ENCODE data around the gene COLQ.

COLQ gene

DNA sequence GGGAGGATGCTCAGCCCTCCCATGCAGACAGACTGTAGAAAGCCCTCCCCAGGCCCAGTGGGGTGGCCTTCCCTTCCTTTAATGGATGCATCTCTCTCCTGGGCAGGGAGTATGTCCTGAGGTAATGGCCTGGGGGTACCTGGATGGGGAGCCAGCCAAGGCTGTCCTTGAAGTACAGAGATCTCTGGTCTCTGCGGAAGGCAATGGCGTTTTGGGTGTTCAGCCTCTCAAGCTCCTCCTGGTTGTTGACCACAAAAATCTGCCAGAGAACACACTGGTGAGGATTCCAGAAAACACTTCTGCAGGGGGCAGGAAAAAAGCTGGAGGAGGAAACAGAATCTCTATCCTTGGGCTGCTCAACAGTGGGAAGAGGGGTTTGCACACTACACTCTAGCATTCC, 65.2 kb downstream of the COLQ start:
- Histone ChIP-seq H3K27ac (ENCODE audit: low read depth, low read length, severe bottlenecking) (no peak overlapping the region), H3K4me1 (ENCODE audit: control insufficient read depth, insufficient read depth, low read length, poor library complexity, severe bottlenecking) (no peaks in the 10 kb centered on the region)
- 86% methylated on average over 2 of the region's 2 CpGs; no CpG with 5 or more reads in 1 of the 2 experiments for WGBS, 2 experiments (ENCODE audit: insufficient coverage in 2 of 2)

DNA sequence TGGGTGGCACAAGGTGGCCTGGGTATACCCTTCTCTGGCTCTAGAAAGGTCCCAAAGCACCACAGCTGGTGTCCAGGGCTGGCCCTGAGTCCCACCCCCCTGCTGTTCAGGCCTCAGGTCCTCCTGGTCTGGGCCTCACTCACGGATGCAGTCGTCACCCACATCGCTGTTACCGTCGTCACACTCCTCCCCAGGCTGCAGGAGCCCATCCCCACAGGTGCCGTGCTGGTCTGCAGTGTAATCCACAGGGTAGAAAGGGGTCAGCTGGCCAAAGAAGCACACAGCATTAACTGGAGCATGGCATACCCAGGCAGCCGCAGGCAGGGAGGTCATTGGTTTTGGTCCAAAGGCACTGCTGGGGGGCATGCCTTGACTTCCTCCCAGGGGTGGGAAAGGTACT, 65.8 kb downstream of the COLQ start:
- H3K4me1 ChIP-seq (ENCODE audit: control insufficient read depth, insufficient read depth, low read length, poor library complexity, severe bottlenecking): no peaks in the 10 kb centered on the region
- no peak overlapping the region for H3K27ac ChIP-seq (ENCODE audit: low read depth, low read length, severe bottlenecking)
- 91 to 96% methylated on average over 7 of the region's 7 CpGs for WGBS, 2 experiments (ENCODE audit: insufficient coverage in 2 of 2)
- H3K36me3 ChIP-seq (ENCODE audit: control insufficient read depth, insufficient read depth, low read length): no peaks in the 10 kb centered on the region
- no peak overlapping the region for H3K4me3 ChIP-seq (ENCODE audit: extremely low read depth, insufficient read depth, low read length, poor library complexity, severe bottlenecking)
- H3K9me3 ChIP-seq (ENCODE audit: control insufficient read depth, low read length): peaks cover 3% of the 10 kb centered on the region

More for the DNA sequence above, 65.2 kb downstream of the COLQ start:
- Histone ChIP-seq H3K4me3 (ENCODE audit: extremely low read depth, insufficient read depth, low read length, poor library complexity, severe bottlenecking) (no peak overlapping the region), H3K9me3 (ENCODE audit: control insufficient read depth, low read length) (peaks cover 3% of the 10 kb centered on the region), H3K36me3 (ENCODE audit: control insufficient read depth, insufficient read depth, low read length) (no peaks in the 10 kb centered on the region)

- H3K4me3 ChIP-seq (ENCODE audit: extremely low read depth, insufficient read depth, low read length, poor library complexity, severe bottlenecking): no peak overlapping the region
- no peaks in the 10 kb centered on the region for H3K4me1 ChIP-seq (ENCODE audit: control insufficient read depth, insufficient read depth, low read length, poor library complexity, severe bottlenecking)
- no peaks in the 10 kb centered on the region for H3K36me3 ChIP-seq (ENCODE audit: control insufficient read depth, insufficient read depth, low read length)
- no peak overlapping the region for H3K27ac ChIP-seq (ENCODE audit: low read depth, low read length, severe bottlenecking)
- peaks cover 3% of the 10 kb centered on the region for H3K9me3 ChIP-seq (ENCODE audit: control insufficient read depth, low read length)
These were observed 66.5 kb downstream of the COLQ start for GRCh38 chr3:15454965-15455364.

DNA sequence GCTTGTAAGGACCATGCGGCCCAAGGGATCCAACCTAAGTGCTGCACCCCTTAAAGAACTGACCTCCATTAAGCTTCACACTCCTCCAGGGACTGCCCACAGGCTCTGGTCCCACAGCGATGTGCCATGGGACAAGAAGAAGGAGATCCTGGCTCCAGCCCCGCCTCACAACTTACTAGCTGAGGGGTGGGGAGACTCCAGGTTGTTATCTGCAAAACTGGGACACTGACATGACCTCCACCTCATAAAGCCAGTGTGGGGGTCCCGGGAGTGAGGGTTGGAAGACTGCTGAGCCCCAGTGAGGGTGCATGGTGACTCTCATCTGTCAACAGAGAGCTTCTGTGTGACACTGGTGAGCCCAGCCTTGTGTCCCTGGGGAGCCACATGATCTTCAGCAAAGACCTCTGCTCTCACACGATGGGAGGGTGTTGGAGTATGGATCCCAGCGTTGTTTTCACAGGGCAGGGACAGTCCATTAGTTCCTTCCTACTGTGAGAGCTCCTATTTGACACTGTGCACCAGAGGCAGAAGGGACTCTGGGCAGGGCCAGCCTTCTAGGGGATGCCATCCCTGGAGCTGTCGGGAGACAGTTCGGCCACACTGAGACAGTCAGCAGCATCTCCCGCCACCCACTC, 67.4 kb downstream of the COLQ start:
- no peaks in the 10 kb centered on the region for H3K36me3 ChIP-seq (ENCODE audit: control insufficient read depth, insufficient read depth, low read length)
- no peaks in the 10 kb centered on the region for H3K4me1 ChIP-seq (ENCODE audit: control insufficient read depth, insufficient read depth, low read length, poor library complexity, severe bottlenecking)
- 68 to 76% methylated on average over 6 to 7 of the region's 9 CpGs for WGBS, 2 experiments (ENCODE audit: insufficient coverage in 2 of 2)
- peaks cover 3% of the 10 kb centered on the region for H3K9me3 ChIP-seq (ENCODE audit: control insufficient read depth, low read length)
- no peak overlapping the region for H3K4me3 ChIP-seq (ENCODE audit: extremely low read depth, insufficient read depth, low read length, poor library complexity, severe bottlenecking)
- no peak overlapping the region for H3K27ac ChIP-seq (ENCODE audit: low read depth, low read length, severe bottlenecking)

GRCh38 chr3:15453501-15453900, 68.0 kb downstream of the COLQ start:
- H3K4me3 ChIP-seq (ENCODE audit: extremely low read depth, insufficient read depth, low read length, poor library complexity, severe bottlenecking): no peak overlapping the region
- 89 to 95% methylated on average over 3 to 7 of the region's 8 CpGs for WGBS, 2 experiments (ENCODE audit: insufficient coverage in 2 of 2)
- no peaks in the 10 kb centered on the region for H3K36me3 ChIP-seq (ENCODE audit: control insufficient read depth, insufficient read depth, low read length)
- H3K9me3 ChIP-seq (ENCODE audit: control insufficient read depth, low read length): peaks cover 3% of the 10 kb centered on the region
- H3K27ac ChIP-seq (ENCODE audit: low read depth, low read length, severe bottlenecking): no peak overlapping the region
- no peaks in the 10 kb centered on the region for H3K4me1 ChIP-seq (ENCODE audit: control insufficient read depth, insufficient read depth, low read length, poor library complexity, severe bottlenecking)

- Histone ChIP-seq H3K9me3 (ENCODE audit: control insufficient read depth, low read length) (no peaks in the 10 kb centered on the region), H3K4me1 (ENCODE audit: control insufficient read depth, insufficient read depth, low read length, poor library complexity, severe bottlenecking) (no peaks in the 10 kb centered on the region), H3K27ac (ENCODE audit: low read depth, low read length, severe bottlenecking) (no peak overlapping the region), H3K4me3 (ENCODE audit: extremely low read depth, insufficient read depth, low read length, poor library complexity, severe bottlenecking) (no peak overlapping the region), H3K36me3 (ENCODE audit: control insufficient read depth, insufficient read depth, low read length) (no peaks in the 10 kb centered on the region)
- WGBS, 2 experiments (ENCODE audit: insufficient coverage in 2 of 2): 85 to 93% methylated on average over 2 to 5 of the region's 5 CpGs
These were observed 68.5 kb downstream of the COLQ start for GRCh38 chr3:15452961-15453360.

GRCh38 chr3:15452156-15452555, 69.3 kb downstream of the COLQ start:
- Histone ChIP-seq H3K4me1 (ENCODE audit: control insufficient read depth, insufficient read depth, low read length, poor library complexity, severe bottlenecking) (no peaks in the 10 kb centered on the region), H3K4me3 (ENCODE audit: extremely low read depth, insufficient read depth, low read length, poor library complexity, severe bottlenecking) (no peak overlapping the region), H3K27ac (ENCODE audit: low read depth, low read length, severe bottlenecking) (no peak overlapping the region), H3K36me3 (ENCODE audit: control insufficient read depth, insufficient read depth, low read length) (no peaks in the 10 kb centered on the region), H3K9me3 (ENCODE audit: control insufficient read depth, low read length) (no peaks in the 10 kb centered on the region)
- 67 to 79% methylated on average over 7 to 8 of the region's 9 CpGs for WGBS, 2 experiments (ENCODE audit: insufficient coverage in 2 of 2)

- no peaks in the 10 kb centered on the region for H3K4me1 ChIP-seq (ENCODE audit: control insufficient read depth, insufficient read depth, low read length, poor library complexity, severe bottlenecking)
- H3K4me3 ChIP-seq (ENCODE audit: extremely low read depth, insufficient read depth, low read length, poor library complexity, severe bottlenecking): no peak overlapping the region
- no peaks in the 10 kb centered on the region for H3K36me3 ChIP-seq (ENCODE audit: control insufficient read depth, insufficient read depth, low read length)
- 97% methylated on average over 12 to 15 of the region's 18 CpGs for WGBS, 2 experiments (ENCODE audit: insufficient coverage in 2 of 2)
- H3K27ac ChIP-seq (ENCODE audit: low read depth, low read length, severe bottlenecking): no peak overlapping the region
- H3K9me3 ChIP-seq (ENCODE audit: control insufficient read depth, low read length): no peaks in the 10 kb centered on the region
These were observed 70.0 kb downstream of the COLQ start for GRCh38 chr3:15451216-15452113.

GRCh38 chr3:15450438-15451215, 70.9 kb downstream of the COLQ start:
- no peak overlapping the region for H3K27ac ChIP-seq (ENCODE audit: low read depth, low read length, severe bottlenecking)
- 93 to 97% methylated on average over 12 of the region's 12 CpGs for WGBS, 2 experiments (ENCODE audit: insufficient coverage in 2 of 2)
- no peaks in the 10 kb centered on the region for H3K9me3 ChIP-seq (ENCODE audit: control insufficient read depth, low read length)
- no peaks in the 10 kb centered on the region for H3K4me1 ChIP-seq (ENCODE audit: control insufficient read depth, insufficient read depth, low read length, poor library complexity, severe bottlenecking)
- H3K4me3 ChIP-seq (ENCODE audit: extremely low read depth, insufficient read depth, low read length, poor library complexity, severe bottlenecking): no peak overlapping the region
- H3K36me3 ChIP-seq (ENCODE audit: control insufficient read depth, insufficient read depth, low read length): no peaks in the 10 kb centered on the region

GRCh38 chr3:15449489-15450224, 71.8 kb downstream of the COLQ start:
- Histone ChIP-seq H3K36me3 (ENCODE audit: control insufficient read depth, insufficient read depth, low read length) (no peaks in the 10 kb centered on the region), H3K4me1 (ENCODE audit: control insufficient read depth, insufficient read depth, low read length, poor library complexity, severe bottlenecking) (no peaks in the 10 kb centered on the region), H3K4me3 (ENCODE audit: extremely low read depth, insufficient read depth, low read length, poor library complexity, severe bottlenecking) (no peak overlapping the region), H3K27ac (ENCODE audit: low read depth, low read length, severe bottlenecking) (no peak overlapping the region), H3K9me3 (ENCODE audit: control insufficient read depth, low read length) (no peaks in the 10 kb centered on the region)
- 100% methylated on average over 1 of the region's 3 CpGs; no CpG with 5 or more reads in 1 of the 2 experiments for WGBS, 2 experiments (ENCODE audit: insufficient coverage in 2 of 2)
